DMS153 treated with DMSO at 0.1 percent for 48 hours (cell line): ENCODE data around the gene AMN1.
"Not testable (repeated sequence)": the region's sequence is repeated elsewhere in the genome, so short reads cannot be mapped to it uniquely, and the experiment has no call there.

Source experiments
- DNase-seq: peaks from one replicate; lab custom pipeline; 2025; ENCODE audit not compliant: unreplicated experiment; lab: John Stamatoyannopoulos, UW

AMN1 gene

GRCh38 chr12:31733549-31734432 is 5.0 kb upstream of the AMN1 start:
- DNase-seq, result not testable (repeated sequence)

DNA sequence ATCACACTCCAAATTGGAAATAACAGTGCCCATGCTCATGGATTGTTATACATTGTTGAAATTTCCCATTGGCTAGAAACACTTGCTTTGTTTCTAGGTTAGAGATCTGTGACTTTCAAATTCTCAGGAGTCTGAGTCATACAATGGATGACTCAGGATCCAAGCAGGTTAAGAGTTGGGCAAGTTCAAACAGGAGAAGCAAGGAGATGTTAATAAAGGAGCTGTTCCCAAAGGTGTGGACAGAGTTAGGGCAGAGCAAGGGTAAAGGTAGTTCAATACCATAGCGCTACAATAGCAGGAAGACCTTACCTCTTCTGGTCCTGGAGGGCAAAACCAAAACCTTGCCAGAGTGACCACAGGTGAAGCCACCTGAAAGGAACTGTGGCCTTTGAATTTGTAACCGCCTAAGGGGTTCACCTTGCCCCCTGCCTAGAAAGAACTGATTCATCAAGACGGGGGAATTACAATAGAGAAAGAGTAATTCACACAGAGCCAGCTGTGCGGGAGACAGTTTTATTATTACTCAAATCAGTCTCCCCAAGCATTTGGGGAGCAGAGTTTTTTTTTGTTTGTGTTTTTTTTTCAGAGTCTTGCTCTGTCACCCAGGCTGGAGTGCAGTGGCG is 4.2 kb upstream of the AMN1 start:
- no peak for DNase-seq

DNA sequence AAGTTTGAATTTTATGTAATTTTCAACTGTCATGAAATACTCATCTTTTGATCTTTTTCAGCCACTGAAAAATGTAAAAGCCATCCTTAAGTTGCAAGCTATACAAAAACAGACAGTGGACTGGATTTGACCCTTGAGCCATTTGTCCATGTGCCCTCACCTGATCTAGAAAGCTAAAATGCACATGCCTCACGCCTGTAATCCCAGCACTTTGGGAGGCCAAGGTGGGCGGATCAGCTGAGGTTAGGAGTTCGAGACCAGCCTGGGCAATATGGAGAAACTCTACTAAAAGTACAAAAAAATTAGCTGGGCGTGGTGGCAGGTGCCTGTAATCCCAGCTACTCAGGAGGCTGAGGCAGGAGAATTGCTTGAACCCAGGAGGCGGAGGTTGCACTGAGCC is 2.4 kb upstream of the AMN1 start:
- not testable (repeated sequence) for DNase-seq

DNA sequence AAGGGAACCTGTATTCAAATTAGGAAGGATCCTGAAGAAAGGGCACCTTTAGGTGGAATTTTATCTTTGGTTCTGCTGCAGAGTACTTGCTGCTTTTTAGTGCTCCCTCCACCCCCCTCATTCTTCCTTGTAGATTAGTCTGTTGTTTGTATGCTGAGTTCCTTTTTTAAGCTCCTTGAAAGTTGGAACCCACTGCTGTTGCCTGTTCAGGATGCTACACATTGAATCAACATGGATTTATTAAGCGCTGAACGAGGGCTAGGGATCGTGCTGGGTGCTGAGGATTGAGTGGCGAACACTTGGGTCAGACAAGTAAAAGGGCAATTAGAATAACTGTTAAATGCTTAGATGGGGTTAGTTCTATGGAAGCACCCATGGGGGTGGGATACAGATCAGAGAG is 884 bp upstream of the AMN1 start:
- DNase-seq, result no peak

DNA sequence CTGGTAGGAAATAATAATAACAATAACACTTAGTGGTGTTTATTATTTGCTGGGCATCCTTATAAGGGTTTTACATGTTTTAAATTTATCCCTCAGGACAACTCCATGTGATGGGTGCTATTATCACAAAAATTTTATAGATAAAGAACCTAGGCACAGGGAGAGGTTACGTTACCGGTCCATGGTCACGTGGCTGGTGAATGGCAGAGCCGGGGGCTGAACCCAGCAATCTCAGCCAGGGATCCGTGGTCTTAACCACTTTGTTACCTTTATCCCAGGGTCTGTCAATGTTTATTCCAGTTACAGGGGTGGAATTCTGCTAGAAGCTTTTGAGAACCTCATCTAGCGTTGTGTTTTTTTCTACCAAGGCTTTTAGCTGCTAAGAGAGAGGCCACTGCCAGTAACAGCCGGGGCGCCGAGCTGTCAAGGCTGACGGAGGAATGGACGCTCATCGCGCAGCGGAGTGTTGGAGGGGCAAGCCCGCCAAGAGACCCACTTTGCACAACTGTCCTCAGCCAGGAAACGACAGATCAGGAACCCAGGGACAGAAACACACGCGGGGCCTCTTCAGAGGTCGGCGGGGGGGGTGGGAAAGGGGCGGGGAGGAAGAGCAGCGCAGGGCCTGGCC is 418 bp downstream of the AMN1 start:
- DNase-seq, result no peak

- DNase-seq, result no peak
Observed at GRCh38 chr12:31727192-31727591, 1.6 kb downstream of the AMN1 start.

DNA sequence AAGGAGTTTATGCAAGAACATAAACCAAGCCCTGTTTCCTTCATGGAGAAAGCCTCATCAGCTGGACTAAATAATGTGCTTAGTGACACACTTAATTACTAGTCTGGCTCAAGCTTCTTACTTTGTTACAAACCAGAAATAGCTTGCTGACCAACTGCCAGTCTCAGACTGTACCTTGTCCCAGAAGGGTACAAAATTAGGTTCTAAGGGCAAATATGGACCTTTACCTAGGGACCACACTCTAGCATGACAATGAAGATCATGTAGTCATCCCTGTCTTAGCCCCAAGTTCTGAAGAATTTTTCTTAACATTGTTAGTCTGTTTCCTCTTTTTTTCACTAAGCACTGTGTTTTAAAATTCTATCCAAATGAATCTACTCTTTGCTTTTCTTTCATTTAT is 2.2 kb downstream of the AMN1 start:
- no peak for DNase-seq

DNA sequence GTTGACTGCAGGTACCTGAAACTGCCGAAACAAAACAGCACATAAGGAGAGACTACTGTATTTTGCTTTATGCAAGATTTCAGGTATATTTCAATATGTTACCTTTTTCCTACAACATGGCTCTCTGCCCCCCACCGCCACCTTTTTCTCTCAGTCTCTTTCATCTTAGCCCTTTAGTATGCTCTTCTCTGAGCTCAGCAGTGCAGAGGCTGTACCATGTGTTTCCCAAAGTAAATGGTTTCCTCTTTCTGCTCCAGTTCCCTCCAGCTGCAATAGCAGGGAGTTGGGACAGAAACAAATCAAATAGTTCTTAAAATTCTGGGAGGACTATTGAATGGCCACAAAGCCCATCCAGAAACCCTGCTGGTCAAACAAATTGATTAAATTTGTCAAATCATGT is 4.3 kb downstream of the AMN1 start:
- DNase-seq, result no peak

GRCh38 chr12:31722580-31722979 is 6.2 kb downstream of the AMN1 start:
- DNase-seq, result no peak

GRCh38 chr12:31718542-31719198 is 10.2 kb downstream of the AMN1 start:
- not testable (repeated sequence) for DNase-seq

- not testable (repeated sequence) for DNase-seq
Observed at GRCh38 chr12:31716998-31717397, 11.8 kb downstream of the AMN1 start.

DNA sequence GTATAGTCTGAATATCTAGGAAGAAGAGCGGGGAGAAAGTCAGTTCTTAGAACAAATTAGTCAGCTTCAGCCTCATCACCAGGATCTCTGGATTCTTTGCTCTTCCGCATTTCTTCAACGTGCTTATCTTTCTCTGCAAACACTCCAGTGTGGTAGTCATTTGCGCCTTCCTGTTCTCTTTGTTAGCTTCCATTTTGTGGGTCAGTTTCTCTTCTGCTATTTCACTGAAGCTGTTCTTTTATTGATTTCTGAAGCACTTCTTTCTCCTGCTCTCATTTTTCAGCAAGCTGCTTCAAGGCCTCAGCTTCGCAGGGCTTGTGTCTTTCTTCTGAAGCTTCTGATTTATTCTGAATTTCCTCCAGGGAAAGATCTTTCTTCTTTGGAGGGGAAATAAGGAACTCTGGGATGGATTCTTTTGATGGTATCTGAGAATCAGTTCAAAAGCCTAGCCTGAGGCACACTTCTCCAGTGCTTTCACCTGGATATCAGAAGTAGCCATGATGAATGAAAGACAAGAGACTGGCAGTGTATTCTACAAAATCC is 13.5 kb downstream of the AMN1 start:
- DNase-seq, result no peak

DNA sequence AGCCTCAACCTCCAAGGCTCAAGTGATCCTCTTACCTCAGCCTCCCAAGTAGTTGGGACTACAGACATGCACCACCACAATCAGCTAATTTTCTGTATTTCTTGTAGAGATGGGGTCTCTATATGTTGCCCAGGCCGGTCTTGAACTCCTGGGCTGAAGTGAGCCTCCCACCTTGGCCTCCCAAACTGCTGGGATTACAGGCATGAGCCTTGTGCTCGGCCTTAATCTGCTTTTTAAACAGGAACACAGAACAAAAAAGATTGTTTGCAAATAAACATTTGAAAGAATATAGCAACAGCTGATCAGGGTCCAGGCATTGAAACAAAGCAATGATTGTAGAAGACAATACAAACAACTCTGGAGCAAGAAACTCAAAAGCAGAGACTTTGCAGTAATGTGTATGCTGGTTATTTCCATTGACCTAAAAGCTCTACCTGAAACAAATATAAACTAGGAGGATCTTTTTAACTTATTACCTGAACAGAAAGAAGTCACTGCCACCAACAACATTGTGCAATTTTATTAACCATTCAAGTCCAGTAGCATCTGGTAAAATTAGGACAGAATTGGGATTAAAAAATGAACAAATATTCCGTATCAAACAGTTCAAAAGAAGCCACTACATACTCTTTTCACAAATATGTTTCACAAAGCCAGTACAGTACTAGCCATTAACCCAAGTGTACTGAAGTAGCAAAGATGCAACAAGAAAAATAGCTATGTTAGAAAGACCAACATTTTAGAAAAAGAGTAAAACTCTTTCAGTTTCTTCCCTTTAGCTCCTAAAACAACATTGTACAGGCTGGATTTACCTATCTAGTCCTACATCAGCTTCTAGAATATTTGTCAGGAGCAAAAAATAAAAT is 14.2 kb downstream of the AMN1 start:
- no peak for DNase-seq

GRCh38 chr12:31712877-31713276 is 15.9 kb downstream of the AMN1 start:
- no peak for DNase-seq

GRCh38 chr12:31710021-31710818 is 18.6 kb downstream of the AMN1 start:
- DNase-seq, result no peak

GRCh38 chr12:31708118-31708517 is 20.7 kb downstream of the AMN1 start:
- DNase-seq, result not testable (repeated sequence)

DNA sequence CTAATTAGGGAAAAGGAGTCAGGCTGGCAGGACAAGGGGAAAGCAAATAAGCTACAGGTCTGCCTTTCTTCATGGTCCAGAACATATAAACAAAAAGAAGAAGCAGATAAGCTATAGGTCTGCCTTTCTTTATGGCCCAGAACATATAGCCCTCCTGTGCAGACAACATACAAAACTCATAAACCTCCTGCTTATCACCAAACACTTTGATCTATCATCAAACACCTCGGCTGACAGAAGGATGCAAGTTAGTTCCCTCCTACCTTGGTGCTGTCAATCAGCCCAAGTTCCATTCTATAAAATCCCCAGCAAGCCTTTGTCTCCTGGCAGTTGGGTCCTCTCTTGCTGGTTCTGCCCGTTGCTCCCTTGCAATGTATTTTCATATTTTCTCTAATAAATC is 23.2 kb downstream of the AMN1 start:
- no peak for DNase-seq

DNA sequence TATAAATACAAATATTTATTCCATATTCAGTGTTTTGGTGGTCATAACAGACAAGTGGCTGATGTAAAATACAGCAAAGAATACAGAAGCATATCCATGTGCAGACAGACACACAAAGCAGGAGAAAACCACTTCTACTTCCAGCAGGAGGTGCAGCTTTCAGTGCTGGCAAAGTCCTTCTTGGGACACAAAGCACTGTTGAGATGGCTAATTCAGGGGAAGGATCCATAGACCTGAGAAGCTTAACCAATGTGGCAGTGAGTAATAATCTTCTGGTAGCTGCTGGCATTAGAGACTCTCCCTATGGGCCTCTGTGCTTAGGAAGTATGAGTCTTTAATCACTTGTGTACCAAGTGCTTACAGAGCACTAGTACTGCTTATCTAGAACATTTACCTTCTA is 26.8 kb downstream of the AMN1 start:
- no peak for DNase-seq

GRCh38 chr12:31689921-31690320 is 38.9 kb downstream of the AMN1 start:
- not testable (repeated sequence) for DNase-seq
